HK-2 (cell line): ENCODE measurements around the gene MAP7.

ENCODE experiments used
- DNase-seq: peaks from one replicate; pipeline ENCODE4 v3.0.0-alpha.2; 2018; ENCODE audit not compliant: unreplicated experiment

The MAP7 gene

GRCh38 chr6:136307351-136307750 is 242.9 kb downstream of the MAP7 start:
- no peak for DNase-seq

- DNase-seq: no peak
Observed at GRCh38 chr6:136306466-136306865, 243.8 kb downstream of the MAP7 start.

- DNase-seq: no peak
Observed at GRCh38 chr6:136304410-136304809, 245.8 kb downstream of the MAP7 start.

- no peak for DNase-seq
Observed at GRCh38 chr6:136303516-136303915, 246.7 kb downstream of the MAP7 start.

- DNase-seq: no peak
Observed at GRCh38 chr6:136294621-136295020, 255.6 kb downstream of the MAP7 start.
